Fibroblast of skin of left biceps (primary cell): Measurements from ENCODE around the gene MBOAT2.
"Not testable (repeated sequence)": the region's sequence is repeated elsewhere in the genome, so short reads cannot be mapped to it uniquely, and the experiment has no call there.

Experiments used
- DNase-seq, 2 experiments: peaks; one replicate each; pipeline ENCODE4 v3.0.0-alpha.2; 2013; ENCODE audit warnings: low read depth in 2 of 2

MBOAT2 gene

GRCh38 chr2:8896671-8897070 lies 106.8 kb downstream of the MBOAT2 start:
- not testable (repeated sequence) for DNase-seq

- DNase-seq = not testable (repeated sequence)
These were observed 108.2 kb downstream of the MBOAT2 start for GRCh38 chr2:8895087-8895912.

- no peak for DNase-seq
These were observed 109.3 kb downstream of the MBOAT2 start for GRCh38 chr2:8893978-8894820.

- no peak for DNase-seq
These were observed 110.0 kb downstream of the MBOAT2 start for GRCh38 chr2:8893474-8893873.

GRCh38 chr2:8892111-8892510 lies 111.4 kb downstream of the MBOAT2 start:
- DNase-seq = no peak

GRCh38 chr2:8889978-8890377 lies 113.5 kb downstream of the MBOAT2 start:
- no peak for DNase-seq

GRCh38 chr2:8888963-8889362 lies 114.5 kb downstream of the MBOAT2 start:
- DNase-seq = no peak

- no peak for DNase-seq
These were observed 116.6 kb downstream of the MBOAT2 start for GRCh38 chr2:8886876-8887275.

- DNase-seq = no peak
These were observed 117.3 kb downstream of the MBOAT2 start for GRCh38 chr2:8886202-8886518.

- DNase-seq = no peak
These were observed 117.9 kb downstream of the MBOAT2 start for GRCh38 chr2:8885449-8886201.

GRCh38 chr2:8884812-8885211 lies 118.7 kb downstream of the MBOAT2 start:
- DNase-seq = no peak

- DNase-seq = no peak
These were observed 121.4 kb downstream of the MBOAT2 start for GRCh38 chr2:8882094-8882493.

GRCh38 chr2:8877894-8878293 lies 125.6 kb downstream of the MBOAT2 start:
- DNase-seq = no peak

- no peak for DNase-seq
These were observed 126.2 kb downstream of the MBOAT2 start for GRCh38 chr2:8877332-8877731.

- no peak for DNase-seq
These were observed 126.9 kb downstream of the MBOAT2 start for GRCh38 chr2:8876628-8877027.

- peak; percentile 21 to 25 for DNase-seq
These were observed 130.6 kb downstream of the MBOAT2 start for GRCh38 chr2:8872821-8873432.

- no peak for DNase-seq
These were observed 133.0 kb downstream of the MBOAT2 start for GRCh38 chr2:8870441-8870840.

- no peak for DNase-seq
These were observed 136.1 kb downstream of the MBOAT2 start for GRCh38 chr2:8867363-8867762.

- DNase-seq = no peak
These were observed 140.0 kb downstream of the MBOAT2 start for GRCh38 chr2:8863331-8863953.

GRCh38 chr2:8862230-8862629 lies 141.3 kb downstream of the MBOAT2 start:
- DNase-seq = no peak

GRCh38 chr2:8861797-8862196 lies 141.7 kb downstream of the MBOAT2 start:
- no peak for DNase-seq
